HG03469 (cell line): ENCODE results near the gene CD5L.

Experiments used
- ATAC-seq: cut with Tn5 transposase; IDR thresholded peaks from one replicate; pipeline ENCODE4 v1.9.1; 2021; ENCODE audit warnings: mild to moderate bottlenecking, moderate library complexity, moderate number of reproducible peaks; ENCODE audit not compliant: unreplicated experiment

Gene CD5L

DNA sequence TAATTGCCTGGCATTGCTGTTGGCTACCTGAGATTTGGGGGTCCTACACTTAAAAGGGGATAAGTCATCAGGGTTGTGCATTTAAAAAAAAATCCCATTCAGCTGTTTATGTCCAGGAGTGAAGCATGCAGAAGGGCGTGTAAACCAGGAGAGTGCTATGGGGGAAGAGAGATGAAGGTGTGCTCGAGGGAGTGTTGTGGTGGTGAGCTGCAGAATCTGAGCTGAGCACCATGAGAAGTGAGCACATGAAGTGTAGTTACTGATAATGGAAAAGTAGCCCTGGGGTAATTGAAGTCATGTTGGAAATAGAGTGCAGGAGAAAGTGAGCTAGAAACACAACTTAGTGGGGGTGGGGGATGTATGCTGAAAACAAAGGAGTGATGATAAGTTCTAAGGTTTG is 22.4 kb downstream of the CD5L start:
- ATAC-seq = no peak

DNA sequence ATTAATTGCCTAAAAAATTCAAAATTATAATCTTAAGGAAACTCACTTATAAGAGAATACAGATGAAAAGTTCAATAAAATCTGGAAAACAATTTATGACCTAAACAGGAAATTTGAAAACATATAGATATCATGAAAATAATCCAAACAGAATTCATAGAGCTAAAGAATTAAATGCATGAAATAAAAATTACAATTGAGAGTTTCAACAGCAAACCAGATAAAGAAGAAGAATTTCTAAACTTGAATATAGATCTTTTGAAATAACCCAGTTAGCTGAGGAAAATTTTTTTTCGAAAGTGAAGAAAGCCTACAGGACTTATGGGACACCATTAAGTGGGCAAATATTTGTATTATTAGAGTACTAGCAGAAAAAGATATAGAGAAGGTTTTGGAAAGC is 28.3 kb downstream of the CD5L start:
- ATAC-seq = no peak

DNA sequence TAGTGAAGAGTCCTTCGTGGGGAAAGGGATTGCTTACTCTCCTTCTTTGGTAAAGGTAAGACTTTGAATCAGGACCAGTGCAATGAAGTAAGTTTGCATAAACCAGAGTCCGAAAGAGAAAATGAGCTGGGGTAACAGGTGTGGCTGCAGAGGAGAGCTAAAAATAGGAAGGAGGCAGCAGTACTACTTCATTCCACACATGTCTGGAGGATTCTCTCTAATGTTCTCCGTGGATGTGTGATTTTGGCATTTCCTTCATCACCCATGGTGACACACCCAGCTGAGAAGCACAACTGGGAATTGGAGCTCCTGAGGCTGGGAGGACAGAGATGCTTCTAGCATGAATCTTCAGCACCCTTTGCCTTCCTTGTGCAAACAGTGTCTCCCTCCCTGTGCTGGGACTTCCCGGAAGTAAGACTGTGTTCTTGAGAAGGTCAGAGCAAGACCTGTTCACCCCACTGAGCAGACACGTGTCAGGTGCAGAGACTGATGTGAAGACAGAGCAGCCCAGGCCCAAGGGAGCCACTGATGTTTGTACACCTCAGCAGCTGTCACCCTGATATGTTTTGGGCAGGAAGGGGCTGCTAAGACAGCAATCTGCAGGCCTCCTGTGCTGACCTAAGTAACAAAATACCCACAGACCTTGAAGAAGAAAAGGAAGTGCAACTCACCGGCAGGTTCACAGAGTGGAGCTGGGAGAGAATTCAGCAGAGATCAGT is 35.0 kb downstream of the CD5L start:
- peak; percentile 75 for ATAC-seq

DNA sequence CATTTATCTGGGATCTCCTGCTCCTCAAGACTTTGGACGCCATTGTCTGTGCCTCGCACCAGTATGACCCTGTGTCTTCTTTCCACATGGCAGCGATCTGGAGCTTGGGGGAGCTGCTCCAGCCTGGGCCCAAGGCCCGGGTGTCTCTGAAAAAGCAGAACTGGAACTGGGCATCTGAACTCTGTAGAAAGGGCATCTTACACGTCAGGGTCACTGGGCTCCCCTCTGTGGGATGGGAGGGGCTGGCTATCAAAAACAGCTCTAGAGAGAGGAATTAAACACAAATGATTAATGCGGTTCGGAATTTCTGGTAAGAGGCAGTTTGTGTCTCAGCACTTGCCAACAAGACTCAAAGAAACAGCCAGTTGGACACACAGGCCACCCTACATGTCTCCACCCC is 37.8 kb downstream of the CD5L start:
- no peak for ATAC-seq

DNA sequence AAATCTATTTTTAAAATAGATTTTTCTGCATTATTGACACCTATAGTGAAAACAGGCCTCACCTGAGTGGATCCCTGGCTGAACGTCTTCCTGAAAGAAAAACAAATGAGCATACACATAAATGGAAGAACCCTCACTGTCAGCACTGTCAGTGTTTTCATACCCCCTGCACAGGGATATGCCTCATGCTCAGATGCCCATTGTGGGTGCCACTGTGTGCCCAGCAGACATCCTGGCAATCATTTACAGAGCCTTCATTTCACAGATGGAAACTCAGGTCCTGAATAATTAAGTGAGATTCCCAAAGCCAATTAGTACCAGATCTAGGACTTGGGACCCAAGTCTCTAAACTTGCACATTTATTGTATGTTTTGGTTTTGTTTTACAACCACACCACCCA is 41.6 kb downstream of the CD5L start:
- ATAC-seq = no peak

DNA sequence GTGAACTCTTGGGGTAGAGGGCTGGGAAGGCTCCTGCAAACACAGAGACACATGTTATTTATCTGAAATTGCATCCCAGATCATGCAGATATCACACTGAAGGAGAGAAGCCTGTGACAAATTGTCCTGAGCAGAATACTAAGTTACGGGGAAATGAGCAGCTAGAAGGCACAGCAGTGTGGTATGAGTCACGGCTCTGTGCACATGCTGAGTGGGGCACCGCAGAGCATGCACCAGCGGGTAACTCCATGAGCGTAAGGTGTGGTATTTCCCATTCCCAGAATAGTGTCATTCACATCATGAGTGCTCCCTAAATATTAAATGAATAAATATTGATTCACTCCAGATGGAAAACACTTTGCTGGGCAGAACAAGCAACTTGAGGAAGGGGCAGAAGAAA is 43.4 kb downstream of the CD5L start:
- no peak for ATAC-seq

DNA sequence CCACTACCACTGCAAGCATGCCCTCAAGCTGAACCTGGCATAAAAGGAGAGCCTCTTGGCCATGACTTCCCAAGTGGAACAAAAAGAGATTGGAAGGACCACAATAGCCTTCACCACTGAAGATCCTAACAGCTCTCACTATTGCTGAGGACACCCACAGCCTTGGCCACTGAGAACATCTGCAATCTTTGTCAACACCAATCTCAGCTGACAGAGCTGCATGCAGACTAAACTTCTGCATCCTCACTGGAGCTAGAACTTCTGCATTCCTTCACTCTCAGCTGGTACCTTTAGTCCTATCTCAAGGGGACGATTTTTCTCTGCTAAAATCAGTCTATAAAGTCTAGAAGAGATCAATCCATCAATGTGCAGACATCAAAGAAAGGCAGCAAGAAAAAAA is 56.4 kb downstream of the CD5L start:
- no peak for ATAC-seq

DNA sequence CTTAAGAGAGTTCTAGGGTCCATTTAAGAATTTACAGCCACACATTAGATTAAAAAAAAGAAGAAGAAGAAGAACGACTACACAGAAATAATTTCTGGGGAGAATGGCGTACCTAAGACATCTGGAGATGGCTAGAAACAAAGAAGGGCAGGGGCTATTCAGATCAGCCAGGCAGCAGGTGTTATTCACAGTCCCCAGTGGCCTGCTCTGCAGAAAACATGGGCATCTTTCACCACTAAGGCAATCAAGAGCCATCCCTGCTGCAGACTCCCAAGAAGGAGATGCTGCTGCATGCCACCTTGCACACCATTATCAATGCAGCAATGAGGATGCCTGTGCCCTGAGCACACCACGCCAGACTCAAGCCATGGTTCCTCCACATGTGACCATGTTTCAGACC is 56.8 kb downstream of the CD5L start:
- no peak for ATAC-seq

DNA sequence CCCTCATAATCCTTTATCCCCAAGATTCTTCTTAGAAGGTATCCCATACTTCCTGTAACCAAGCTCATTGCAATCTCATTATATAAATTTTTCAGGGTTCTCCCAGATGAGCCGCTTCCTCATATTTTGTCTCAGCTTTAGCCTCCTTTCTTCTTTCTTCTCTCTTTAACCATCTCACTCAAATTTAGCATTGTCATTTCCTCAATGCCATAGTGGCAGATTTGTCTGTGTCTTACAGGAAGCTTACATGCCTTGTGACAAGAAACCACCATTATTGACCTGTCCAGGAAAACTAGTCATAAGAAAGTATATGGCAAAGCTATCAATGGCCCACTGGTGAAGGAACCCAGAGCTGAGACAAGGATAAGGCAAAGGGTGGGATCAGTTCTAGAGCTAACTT is 58.7 kb downstream of the CD5L start:
- ATAC-seq = no peak

DNA sequence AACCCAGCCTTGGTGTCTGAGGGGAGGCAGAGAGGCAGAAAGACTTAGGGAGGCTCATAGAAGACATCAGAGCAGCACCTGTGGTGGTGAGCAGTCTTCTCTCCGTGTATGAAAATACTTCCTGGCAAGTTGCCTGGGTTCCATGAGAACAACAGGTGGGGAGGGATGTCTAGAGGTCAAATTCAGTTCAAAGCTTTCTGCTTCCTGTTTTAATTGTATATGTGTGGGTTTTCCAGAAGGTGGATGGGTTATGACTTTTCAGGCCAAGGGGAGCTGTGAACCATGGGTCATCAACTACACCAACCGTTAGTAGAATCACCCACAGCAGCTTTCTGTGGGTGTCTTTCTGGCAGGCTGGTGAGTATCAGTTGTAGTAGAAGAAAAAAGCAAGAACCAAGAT is 60.6 kb downstream of the CD5L start:
- peak; percentile 45 for ATAC-seq
